ENCODE measurements around the gene PCNX3. TPM values are rescaled to one million over a fixed set of nuclear protein-coding genes. Genes with fewer than 3 reads are reported as not detected.
A peak's percentile ranks its signal among the peaks of the same experiment; 100 is the strongest.

The PCNX3 gene
- total and polyA plus RNA-seq, 2 of the 13 experiments (the other 11 are each of a cell fraction or from before 2014, with no cell fraction given) = 16.2 to 23.0 TPM

DNA sequence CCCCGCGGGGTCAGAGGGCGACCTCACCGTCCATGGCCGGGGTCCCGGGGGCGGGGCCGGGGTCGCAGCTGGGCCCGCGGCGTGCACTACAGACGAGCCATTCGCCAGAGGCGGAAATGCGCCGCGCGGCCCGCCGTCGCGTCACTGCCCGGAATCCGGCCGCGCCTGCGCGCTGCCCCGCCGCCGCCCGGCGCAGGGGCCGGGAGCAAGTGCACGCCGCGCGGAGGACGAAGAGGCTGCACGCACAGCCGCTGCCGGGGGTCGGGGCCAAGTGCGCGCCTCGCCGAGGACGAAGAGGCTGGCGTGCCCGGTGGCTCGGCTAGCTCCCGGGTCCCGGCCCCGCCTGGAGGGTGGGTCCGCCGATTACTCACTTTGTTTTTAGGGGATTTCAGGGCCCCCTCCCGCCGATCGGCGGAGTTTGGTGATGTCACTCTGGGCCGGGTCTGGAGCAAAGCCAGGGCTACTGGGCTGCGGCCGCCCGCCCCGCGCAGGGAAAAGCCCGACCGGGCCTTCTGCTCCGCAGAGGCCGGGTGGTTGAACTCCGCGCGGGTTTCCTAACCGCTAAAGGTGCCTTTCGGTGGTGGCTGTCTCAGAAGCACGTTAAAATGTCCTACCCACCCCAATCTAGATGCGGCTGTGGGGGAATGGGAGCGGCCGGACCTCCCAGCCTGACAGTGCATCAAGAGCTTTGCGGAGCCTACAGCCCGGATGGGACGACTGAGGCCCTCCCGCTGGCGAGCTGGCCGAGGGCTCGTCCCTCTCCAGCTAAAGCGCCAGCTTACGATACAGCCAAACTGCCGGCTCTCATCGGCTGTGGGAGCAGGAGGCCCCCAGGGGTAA lies 47.4 kb downstream of the PCNX3 start, which contains the start of gene RELA (continued):
- no peak for TF ChIP-seq REST (IDR thresholded peaks at IDR 0.05; ENCODE audit: borderline replicate concordance in 1 of 2, low read depth in 1 of 2, low read length in 2 of 2)
- 0 out of 2 replicates have a peak, but pooled peaks have one; percentile 43 for TF ChIP-seq FLYWCH1 (CRISPR knock-in tag; IDR thresholded peaks at IDR 0.05)
- peak; percentile 39; the same call in 1 of the 2 replicates for TF ChIP-seq ZSCAN30 (CRISPR knock-in tag; IDR thresholded peaks at IDR 0.05)
- peak; percentile 82; the same call in 1 of the 2 replicates for TF ChIP-seq PAX8 (CRISPR knock-in tag; IDR thresholded peaks at IDR 0.05; ENCODE audit: borderline replicate concordance)
- TF ChIP-seq HCFC1 (IDR thresholded peaks at IDR 0.05; ENCODE audit: low read depth, low read length) = 0 out of 2 replicates have a peak, but pooled peaks have one; percentile 38
- TF ChIP-seq, protein P1, sequence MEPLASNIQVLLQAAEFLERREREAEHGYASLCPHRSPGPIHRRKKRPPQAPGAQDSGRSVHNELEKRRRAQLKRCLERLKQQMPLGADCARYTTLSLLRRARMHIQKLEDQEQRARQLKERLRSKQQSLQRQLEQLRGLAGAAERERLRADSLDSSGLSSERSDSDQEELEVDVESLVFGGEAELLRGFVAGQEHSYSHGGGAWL (CRISPR knock-in tag; IDR thresholded peaks at IDR 0.05) = no peak; the same call in none of the 2 replicates
- peak; percentile 16 for TF ChIP-seq ZNF451 (CRISPR knock-in tag; IDR thresholded peaks at IDR 0.05)
- TF ChIP-seq, protein P2, sequence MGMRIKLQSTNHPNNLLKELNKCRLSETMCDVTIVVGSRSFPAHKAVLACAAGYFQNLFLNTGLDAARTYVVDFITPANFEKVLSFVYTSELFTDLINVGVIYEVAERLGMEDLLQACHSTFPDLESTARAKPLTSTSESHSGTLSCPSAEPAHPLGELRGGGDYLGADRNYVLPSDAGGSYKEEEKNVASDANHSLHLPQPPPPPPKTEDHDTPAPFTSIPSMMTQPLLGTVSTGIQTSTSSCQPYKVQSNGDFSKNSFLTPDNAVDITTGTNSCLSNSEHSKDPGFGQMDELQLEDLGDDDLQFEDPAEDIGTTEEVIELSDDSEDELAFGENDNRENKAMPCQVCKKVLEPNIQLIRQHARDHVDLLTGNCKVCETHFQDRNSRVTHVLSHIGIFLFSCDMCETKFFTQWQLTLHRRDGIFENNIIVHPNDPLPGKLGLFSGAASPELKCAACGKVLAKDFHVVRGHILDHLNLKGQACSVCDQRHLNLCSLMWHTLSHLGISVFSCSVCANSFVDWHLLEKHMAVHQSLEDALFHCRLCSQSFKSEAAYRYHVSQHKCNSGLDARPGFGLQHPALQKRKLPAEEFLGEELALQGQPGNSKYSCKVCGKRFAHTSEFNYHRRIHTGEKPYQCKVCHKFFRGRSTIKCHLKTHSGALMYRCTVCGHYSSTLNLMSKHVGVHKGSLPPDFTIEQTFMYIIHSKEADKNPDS (CRISPR knock-in tag; IDR thresholded peaks at IDR 0.05) = no peak
- TF ChIP-seq HOXA5 (CRISPR knock-in tag; IDR thresholded peaks at IDR 0.05) = peak; percentile 56; the same call in 1 of the 2 replicates
- TF ChIP-seq ZSCAN31 (CRISPR knock-in tag; IDR thresholded peaks at IDR 0.05; ENCODE audit: low read depth) = peak; percentile 71
- TF ChIP-seq ZNF652 (CRISPR knock-in tag; IDR thresholded peaks at IDR 0.05; ENCODE audit: borderline replicate concordance, low read depth) = no peak
- no peak for TF ChIP-seq NFYC (CRISPR knock-in tag; IDR thresholded peaks at IDR 0.05)
- TF ChIP-seq CBX1 (IDR thresholded peaks at IDR 0.05; ENCODE audit: low read depth) = no peak
- TF ChIP-seq NFAT5 (CRISPR knock-in tag; IDR thresholded peaks at IDR 0.05) = no peak
- no peak for TF ChIP-seq CSRNP2 (CRISPR knock-in tag; conservative IDR thresholded peaks at IDR 0.05; ENCODE audit: low read depth)
